CD4-positive, alpha-beta T cell treated with Interleukin-10 for 1 hour (primary cell): ENCODE results near the gene APOBEC3A.
"Not testable (repeated sequence)": the region's sequence is repeated elsewhere in the genome, so short reads cannot be mapped to it uniquely, and the experiment has no call there.

ENCODE experiments used
- DNase-seq: peaks from one replicate; pipeline ENCODE4 v3.0.0-alpha.2; 2020

The APOBEC3A gene

GRCh38 chr22:38984224-38984623, 26.8 kb downstream of the APOBEC3A start:
- no peak for DNase-seq

GRCh38 chr22:38984784-38985757, 27.7 kb downstream of the APOBEC3A start:
- peak; percentile 90 for DNase-seq

GRCh38 chr22:38986629-38987028, 29.2 kb downstream of the APOBEC3A start:
- no peak for DNase-seq

DNA sequence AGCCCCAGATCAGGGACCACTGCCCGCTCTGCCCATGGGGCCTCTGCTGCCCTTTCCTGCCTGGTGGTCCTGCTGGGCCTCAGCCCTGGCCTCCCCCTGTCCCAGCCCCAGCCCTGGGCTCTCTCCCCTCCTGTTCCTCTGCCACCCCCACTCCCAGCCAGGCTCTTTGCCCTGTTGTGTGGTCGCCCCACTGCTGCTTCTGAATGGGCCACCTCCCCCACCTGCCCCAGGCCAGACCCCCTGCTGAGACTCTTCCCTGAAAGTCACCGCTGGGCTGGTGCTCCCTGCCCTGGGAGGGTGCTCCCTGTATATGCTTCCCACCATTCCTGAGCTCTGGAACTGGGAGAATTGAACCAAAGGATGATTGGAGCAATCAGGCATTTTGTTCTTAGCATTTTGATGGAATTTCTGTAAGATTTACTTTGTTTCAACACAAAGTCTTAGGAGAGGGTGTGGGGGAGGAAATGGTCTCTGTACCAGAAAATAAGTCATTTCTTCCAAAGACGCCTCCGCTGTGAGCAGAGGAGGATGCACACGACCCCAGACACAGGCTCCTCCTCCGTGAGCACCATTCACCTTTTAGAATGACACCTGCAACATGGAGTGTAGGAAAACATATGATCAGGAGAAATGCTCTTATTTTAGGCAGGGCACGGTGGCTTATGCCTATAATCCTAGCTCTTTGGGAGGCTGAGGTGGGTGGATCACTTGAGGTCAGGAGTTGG, 29.9 kb downstream of the APOBEC3A start:
- no peak for DNase-seq

GRCh38 chr22:38989466-38989865, 32.1 kb downstream of the APOBEC3A start:
- peak; percentile 33 for DNase-seq

DNA sequence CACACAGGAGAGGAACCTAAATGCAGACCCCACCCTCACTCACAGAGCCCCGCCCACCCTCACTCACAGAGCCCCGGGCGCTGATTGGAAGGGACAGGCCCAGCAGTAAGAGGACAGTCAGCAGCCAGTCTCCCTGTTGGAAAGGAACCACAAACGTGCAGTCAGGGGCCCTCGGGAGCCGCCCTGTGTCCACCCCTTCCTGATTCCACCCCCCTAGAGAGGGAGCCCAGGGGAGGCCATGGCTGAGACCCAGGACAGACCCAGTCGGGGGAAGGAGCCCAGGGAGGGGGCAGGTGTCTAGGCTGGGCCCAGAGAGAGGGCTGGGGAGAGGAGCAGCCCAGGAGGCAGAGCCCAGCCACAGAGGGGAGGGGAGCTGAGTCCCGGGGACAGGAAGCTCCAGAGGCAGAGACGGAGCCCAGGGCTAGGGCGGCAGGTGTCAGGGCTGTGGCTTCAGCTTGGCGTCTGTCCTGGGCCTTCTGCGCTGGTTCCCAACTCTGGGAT, 35.5 kb downstream of the APOBEC3A start:
- not testable (repeated sequence) for DNase-seq

GRCh38 chr22:38996105-38996504, 38.7 kb downstream of the APOBEC3A start:
- DNase-seq: no peak

DNA sequence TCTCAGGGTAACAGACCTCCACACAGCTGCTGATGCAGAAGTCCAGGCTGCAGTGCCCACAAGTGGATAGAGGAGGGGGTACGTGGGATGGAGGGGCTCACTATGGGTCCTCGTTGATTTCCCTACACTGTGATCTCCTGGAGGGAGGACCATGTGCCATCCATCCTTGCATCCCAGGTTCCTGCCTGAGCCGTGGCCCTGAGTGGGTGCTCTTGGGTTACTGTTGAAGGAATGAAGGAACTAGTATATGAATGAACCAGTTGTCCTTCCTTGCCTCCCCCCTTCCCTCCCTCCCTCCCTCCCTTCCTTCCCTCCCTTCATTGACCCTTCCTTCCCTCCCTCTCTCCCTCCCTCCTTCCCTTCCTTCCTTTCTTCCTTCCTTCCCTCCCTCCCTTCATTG, 40.1 kb downstream of the APOBEC3A start:
- no peak for DNase-seq

DNA sequence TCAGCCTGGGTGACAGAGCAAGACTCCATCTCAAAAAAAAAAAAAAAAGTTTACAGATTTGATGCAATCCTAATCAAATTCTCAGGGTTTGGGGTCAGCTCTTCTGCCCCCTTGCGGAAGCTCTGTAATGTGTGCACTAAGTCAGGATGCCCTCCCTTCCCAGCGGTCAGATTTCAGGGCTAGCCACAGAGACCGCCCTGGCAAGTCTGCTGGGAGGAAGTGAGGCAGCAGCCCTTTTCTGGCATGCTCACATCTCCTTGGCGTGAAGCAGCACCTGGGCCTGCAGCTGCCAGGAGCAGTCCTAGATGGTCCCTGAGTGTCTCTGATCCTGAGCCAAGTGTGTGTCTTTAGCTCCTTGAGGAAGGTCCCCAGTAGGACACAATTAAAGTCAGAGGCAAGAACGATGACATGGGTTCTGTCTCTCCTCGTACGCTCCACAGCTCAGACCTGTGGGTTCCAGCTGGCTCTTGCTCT, 45.8 kb downstream of the APOBEC3A start:
- DNase-seq: peak; percentile 85

DNA sequence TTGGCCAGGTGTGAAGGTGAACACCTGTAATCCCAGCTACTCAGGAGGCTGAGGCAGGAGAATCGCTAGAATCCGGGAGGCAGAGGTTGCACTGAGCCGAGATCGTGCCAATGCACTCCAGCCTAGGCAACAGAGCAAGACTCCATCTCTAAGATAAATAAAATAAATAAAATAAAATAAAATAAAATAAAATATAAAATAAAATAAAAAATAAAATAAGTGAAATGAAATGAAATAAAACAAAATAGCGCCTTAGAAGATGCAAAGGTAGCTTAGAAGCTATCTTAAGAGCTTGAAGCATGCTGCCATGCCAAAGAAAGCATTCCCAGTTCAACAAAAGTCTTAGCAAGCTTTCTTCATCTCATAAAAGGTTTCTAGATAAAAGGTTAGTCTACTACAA, 49.8 kb downstream of the APOBEC3A start:
- no peak for DNase-seq

- not testable (repeated sequence) for DNase-seq
Measured at GRCh38 chr22:39008271-39008850, 51.0 kb downstream of the APOBEC3A start.

- DNase-seq: no peak
Measured at GRCh38 chr22:39010946-39011345, 53.5 kb downstream of the APOBEC3A start.
